ENCODE measurements around the gene GNG14. TPM values are rescaled to one million over a fixed set of nuclear protein-coding genes. Genes with fewer than 3 reads are reported as not detected.
"Not testable (repeated sequence)": the region's sequence is repeated elsewhere in the genome, so short reads cannot be mapped to it uniquely, and the experiment has no call there.

GNG14 gene
- total and polyA plus RNA-seq, 4 experiments from 2014 or later, result not detected

GRCh38 chr19:12708641-12709040, 20.8 kb downstream of the GNG14 start:
- DNase-seq, result no peak
- H3K4me1 ChIP-seq (ENCODE audit: insufficient read depth, low read length), result no peaks in the 10 kb centered on the region
- no peak overlapping the region for H3K27ac ChIP-seq (ENCODE audit: low read depth, low read length)
- H3K4me3 Mint-ChIP-seq, result no peak overlapping the region
- intact Hi-C loops (cut with micrococcal nuclease), result no loop called here
- no peaks in the 10 kb centered on the region for H3K4me1 Mint-ChIP-seq
- CTCF ChIA-PET (ENCODE audit: partially characterized antibody), result interaction anchor here (1.1 kb wide), 1 partner anchor 8 kb away, joined by 3 read pairs; no protein-coding TSS in a partner anchor
- H3K9me3 ChIP-seq (ENCODE audit: control insufficient read depth in 1 of 2, low read length in 2 of 2), result no peaks in the 10 kb centered on the region
- H3K36me3 ChIP-seq (ENCODE audit: insufficient read depth, low read length), result peaks cover 42% of the 10 kb centered on the region
- H3K27ac Mint-ChIP-seq, result no peak overlapping the region
- H3K27me3 Mint-ChIP-seq, result no peaks in the 10 kb centered on the region
- H3K4me3 ChIP-seq (ENCODE audit: low read length in 2 of 2), result no peak overlapping the region
- H3K9me3 Mint-ChIP-seq, result no peaks in the 10 kb centered on the region
- H3K36me3 Mint-ChIP-seq, result peaks cover 26 to 57% of the 10 kb centered on the region in 2 donors
- POLR2A ChIA-PET (ENCODE audit: partially characterized antibody), result interaction anchor here (1.3 kb wide), 1 partner anchor 83 kb away, joined by 3 read pairs; the partner anchor contains the start of gene JUNB
- no peaks in the 10 kb centered on the region for H3K27me3 ChIP-seq (ENCODE audit: insufficient read depth, low read length)

GRCh38 chr19:12711187-12711586, 23.4 kb downstream of the GNG14 start:
- ChIA-PET CTCF (ENCODE audit: partially characterized antibody) (no interaction called here), POLR2A (ENCODE audit: partially characterized antibody) (no interaction called here)
- Mint-ChIP-seq H3K27me3 (no peaks in the 10 kb centered on the region), H3K27ac (peak overlapping the region in 2 of 7 donors; percentile 42 to 69), H3K4me3 (no peak overlapping the region), H3K9me3 (no peaks in the 10 kb centered on the region), H3K36me3 (peaks cover 22 to 48% of the 10 kb centered on the region in 2 donors), H3K4me1 (no peaks in the 10 kb centered on the region)
- H3K27ac ChIP-seq (ENCODE audit: low read depth, low read length), result no peak overlapping the region
- no peak for DNase-seq
- H3K4me3 ChIP-seq (ENCODE audit: low read length in 2 of 2), result no peak overlapping the region
- intact Hi-C loops (cut with micrococcal nuclease), result no loop called here
- H3K4me1 ChIP-seq (ENCODE audit: insufficient read depth, low read length), result no peaks in the 10 kb centered on the region
- H3K9me3 ChIP-seq (ENCODE audit: control insufficient read depth in 1 of 2, low read length in 2 of 2), result no peaks in the 10 kb centered on the region
- H3K36me3 ChIP-seq (ENCODE audit: insufficient read depth, low read length), result peaks cover 44% of the 10 kb centered on the region
- no peaks in the 10 kb centered on the region for H3K27me3 ChIP-seq (ENCODE audit: insufficient read depth, low read length)

- H3K27ac ChIP-seq (ENCODE audit: low read depth, low read length); H3K4me1 ChIP-seq (ENCODE audit: insufficient read depth, low read length); intact Hi-C loops (cut with micrococcal nuclease); H3K27me3 ChIP-seq (ENCODE audit: insufficient read depth, low read length); H3K4me3 ChIP-seq (ENCODE audit: low read length in 2 of 2); H3K9me3 ChIP-seq (ENCODE audit: control insufficient read depth in 1 of 2, low read length in 2 of 2); POLR2A ChIA-PET (ENCODE audit: partially characterized antibody); H3K9me3 Mint-ChIP-seq; H3K27me3 Mint-ChIP-seq; CTCF ChIA-PET (ENCODE audit: partially characterized antibody); H3K4me3 Mint-ChIP-seq; H3K4me1 Mint-ChIP-seq; H3K27ac Mint-ChIP-seq: not testable (repeated sequence)
- peak in 1 of 5 donors; percentile 61 for DNase-seq
- peaks cover 26 to 48% of the 10 kb centered on the region in 2 donors for H3K36me3 Mint-ChIP-seq
- peaks cover 45% of the 10 kb centered on the region for H3K36me3 ChIP-seq (ENCODE audit: insufficient read depth, low read length)
These were observed 24.3 kb downstream of the GNG14 start for GRCh38 chr19:12712077-12712476.

DNA sequence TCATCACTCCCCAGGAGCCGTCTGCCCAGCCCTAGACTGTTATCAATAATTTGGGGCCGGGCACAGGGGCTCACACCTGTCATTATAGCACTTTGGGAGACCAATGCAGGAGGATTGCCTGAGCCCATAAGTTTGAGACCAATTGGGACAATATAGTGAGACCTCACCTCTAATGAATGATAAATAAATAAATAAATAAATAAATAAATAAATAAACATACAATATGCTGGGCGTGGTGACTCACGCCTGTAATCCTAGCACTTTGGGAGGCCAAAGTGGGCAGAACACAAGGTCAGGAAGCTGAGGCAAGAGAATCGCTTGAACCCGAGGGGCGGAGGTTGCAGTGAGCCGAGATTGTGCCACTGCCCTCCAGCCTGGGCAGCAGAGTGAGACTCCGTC, 25.5 kb downstream of the GNG14 start:
- POLR2A ChIA-PET (ENCODE audit: partially characterized antibody), result interaction anchor here (0.7 kb wide), 1 partner anchor 9 kb away, joined by 3 read pairs; no protein-coding TSS in a partner anchor
- not testable (repeated sequence) for H3K27ac Mint-ChIP-seq, H3K27me3 Mint-ChIP-seq

GRCh38 chr19:12715102-12715501, 27.3 kb downstream of the GNG14 start:
- H3K27me3 Mint-ChIP-seq, result no peaks in the 10 kb centered on the region
- no peak for DNase-seq
- H3K4me1 Mint-ChIP-seq, result peaks cover 4 to 16% (median 6%) of the 10 kb centered on the region in 4 donors
- no peaks in the 10 kb centered on the region for H3K9me3 Mint-ChIP-seq
- Histone ChIP-seq H3K27me3 (ENCODE audit: insufficient read depth, low read length) (no peaks in the 10 kb centered on the region), H3K4me3 (ENCODE audit: low read length in 2 of 2) (no peak overlapping the region), H3K27ac (ENCODE audit: low read depth, low read length) (no peak overlapping the region), H3K36me3 (ENCODE audit: insufficient read depth, low read length) (peaks cover 42% of the 10 kb centered on the region), H3K9me3 (ENCODE audit: control insufficient read depth in 1 of 2, low read length in 2 of 2) (no peaks in the 10 kb centered on the region), H3K4me1 (ENCODE audit: insufficient read depth, low read length) (no peaks in the 10 kb centered on the region)
- no peak overlapping the region for H3K4me3 Mint-ChIP-seq
- H3K36me3 Mint-ChIP-seq, result peaks cover 32 to 45% of the 10 kb centered on the region in 2 donors
- intact Hi-C loops (cut with micrococcal nuclease), result no loop called here
- H3K27ac Mint-ChIP-seq, result no peak overlapping the region
- CTCF ChIA-PET (ENCODE audit: partially characterized antibody), result interaction anchor here (2.2 to 12.0 kb wide), 3 partner anchors 42 to 81 kb away, joined by 7 to 126 read pairs (median 13); no protein-coding TSS in a partner anchor
- POLR2A ChIA-PET (ENCODE audit: partially characterized antibody), result no interaction called here

More for the DNA sequence above, 25.5 kb downstream of the GNG14 start:
- DNase-seq; H3K9me3 ChIP-seq (ENCODE audit: control insufficient read depth in 1 of 2, low read length in 2 of 2); H3K4me3 ChIP-seq (ENCODE audit: low read length in 2 of 2); H3K9me3 Mint-ChIP-seq; H3K27ac ChIP-seq (ENCODE audit: low read depth, low read length); H3K4me1 Mint-ChIP-seq; H3K27me3 ChIP-seq (ENCODE audit: insufficient read depth, low read length); H3K4me3 Mint-ChIP-seq; H3K4me1 ChIP-seq (ENCODE audit: insufficient read depth, low read length); intact Hi-C loops (cut with micrococcal nuclease): not testable (repeated sequence)
- H3K36me3 Mint-ChIP-seq, result peaks cover 26 to 45% of the 10 kb centered on the region in 2 donors
- H3K36me3 ChIP-seq (ENCODE audit: insufficient read depth, low read length), result peaks cover 45% of the 10 kb centered on the region
- CTCF ChIA-PET (ENCODE audit: partially characterized antibody), result interaction anchor here (1.0 to 12.0 kb wide), 2 partner anchors 44 to 135 kb away, joined by 3 to 126 read pairs; no protein-coding TSS in a partner anchor

GRCh38 chr19:12715929-12716328, 28.1 kb downstream of the GNG14 start:
- H3K36me3 ChIP-seq (ENCODE audit: insufficient read depth, low read length), result peaks cover 35% of the 10 kb centered on the region
- H3K27ac ChIP-seq (ENCODE audit: low read depth, low read length), result no peak overlapping the region
- peaks cover 27 to 37% of the 10 kb centered on the region in 2 donors for H3K36me3 Mint-ChIP-seq
- H3K27ac Mint-ChIP-seq, result peak overlapping the region in 1 of 7 donors; percentile 18
- ChIA-PET POLR2A (ENCODE audit: partially characterized antibody) (no interaction called here), CTCF (ENCODE audit: partially characterized antibody) (interaction anchor here (2.2 to 12.0 kb wide), 4 partner anchors 42 to 132 kb away, joined by 7 to 126 read pairs (median 12); no protein-coding TSS in a partner anchor)
- no peaks in the 10 kb centered on the region for H3K9me3 ChIP-seq (ENCODE audit: control insufficient read depth in 1 of 2, low read length in 2 of 2)
- no peak for DNase-seq
- no peak overlapping the region for H3K4me3 ChIP-seq (ENCODE audit: low read length in 2 of 2)
- H3K4me1 ChIP-seq (ENCODE audit: insufficient read depth, low read length), result peaks cover 6% of the 10 kb centered on the region
- H3K9me3 Mint-ChIP-seq, result no peaks in the 10 kb centered on the region
- intact Hi-C loops (cut with micrococcal nuclease), result no loop called here
- no peaks in the 10 kb centered on the region for H3K27me3 ChIP-seq (ENCODE audit: insufficient read depth, low read length)
- no peak overlapping the region for H3K4me3 Mint-ChIP-seq
- H3K4me1 Mint-ChIP-seq, result peaks cover 9 to 23% (median 11%) of the 10 kb centered on the region in 4 donors
- no peaks in the 10 kb centered on the region for H3K27me3 Mint-ChIP-seq

DNA sequence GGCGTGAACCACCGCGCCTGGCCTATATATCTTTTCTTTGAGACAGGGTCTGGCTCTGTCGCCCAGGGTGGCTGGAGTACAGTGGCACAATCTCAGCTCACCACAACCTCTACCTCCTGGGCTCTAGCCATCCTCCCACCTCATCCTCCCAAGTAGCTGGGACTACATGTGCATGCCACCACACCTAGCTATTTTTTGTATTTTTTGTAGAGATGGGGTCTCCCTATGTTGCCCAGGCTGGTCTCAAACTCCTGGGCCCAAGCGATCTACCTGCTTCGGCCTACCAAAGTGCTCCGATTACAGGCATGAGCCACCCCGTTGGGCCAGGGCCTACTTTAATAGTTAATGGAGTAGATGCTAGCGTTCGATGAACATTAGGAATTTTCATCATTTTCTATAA, 32.5 kb downstream of the GNG14 start:
- peaks cover 0 to 1% of the 10 kb centered on the region in 2 donors for H3K27me3 Mint-ChIP-seq
- Histone ChIP-seq H3K4me3 (ENCODE audit: low read length in 2 of 2) (peak overlapping the region in 1 of 2 donors; percentile 17), H3K27ac (ENCODE audit: low read depth, low read length) (peak overlapping the region; percentile 73), H3K27me3 (ENCODE audit: insufficient read depth, low read length) (no peaks in the 10 kb centered on the region), H3K4me1 (ENCODE audit: insufficient read depth, low read length) (peaks cover 30% of the 10 kb centered on the region), H3K36me3 (ENCODE audit: insufficient read depth, low read length) (peaks cover 17% of the 10 kb centered on the region), H3K9me3 (ENCODE audit: control insufficient read depth in 1 of 2, low read length in 2 of 2) (no peaks in the 10 kb centered on the region)
- H3K36me3 Mint-ChIP-seq, result peaks cover 13 to 32% of the 10 kb centered on the region in 2 donors
- intact Hi-C loops (cut with micrococcal nuclease), result loop anchor here (5.0 kb wide), 1 partner anchor 38 kb away; the partner anchor contains the start of gene DHPS
- peaks cover 23 to 52% (median 36%) of the 10 kb centered on the region in 4 donors for H3K4me1 Mint-ChIP-seq
- no peak for DNase-seq
- H3K9me3 Mint-ChIP-seq, result peaks cover 0 to 4% (median 0%) of the 10 kb centered on the region in 8 donors
- CTCF ChIA-PET (ENCODE audit: partially characterized antibody), result interaction anchor here (0.9 to 12.0 kb wide), 3 partner anchors 14 to 76 kb away, joined by 3 to 126 read pairs (median 5); partner anchors contain the start of gene TRIR
- H3K4me3 Mint-ChIP-seq, result peak overlapping the region; percentile 68 to 88 (median 86)
- H3K27ac Mint-ChIP-seq, result peak overlapping the region; percentile 9 to 98 (median 89)
- POLR2A ChIA-PET (ENCODE audit: partially characterized antibody), result interaction anchor here (0.6 to 5.9 kb wide), 7 partner anchors 12 to 156 kb away, joined by 3 to 135 read pairs (median 26); partner anchors contain the start of genes FBXW9, GET3, JUNB and TRIR

All from CD4-positive, alpha-beta memory T cell (primary cell).